ENCODE results near the gene BTG2.
"Not testable (repeated sequence)": the region's sequence is repeated elsewhere in the genome, so short reads cannot be mapped to it uniquely, and the experiment has no call there.

GRCh38 chr1:203314025-203314759 lies 8.9 kb downstream of the BTG2 start:
- TF ChIP-seq EZH2phosphoT487 (IDR thresholded peaks at IDR 0.05; ENCODE audit: insufficient read depth, low read depth); EZH2 (IDR thresholded peaks at IDR 0.05; ENCODE audit: insufficient read depth, poor library complexity, severe bottlenecking): not testable (repeated sequence)
